PC-9 (cell line): ENCODE measurements around the gene BMP3.

ENCODE experiments used
- EZH2 ChIP-seq: fragments of 200-600 bp; sonication (generic); IDR thresholded peaks from 2 replicates; pipeline ENCODE4 v1.8.0; 2017; ENCODE audit warnings: antibody characterized with exemption, low read depth
- TF ChIP-seq, protein P1 (sequence below): fragments of 200-600 bp; sonication (generic); conservative IDR thresholded peaks from 2 replicates; pipeline ENCODE4 v1.6.1; 2017; ENCODE audit warnings: mixed run types, antibody characterized with exemption, mild to moderate bottlenecking, moderate library complexity

DNA sequence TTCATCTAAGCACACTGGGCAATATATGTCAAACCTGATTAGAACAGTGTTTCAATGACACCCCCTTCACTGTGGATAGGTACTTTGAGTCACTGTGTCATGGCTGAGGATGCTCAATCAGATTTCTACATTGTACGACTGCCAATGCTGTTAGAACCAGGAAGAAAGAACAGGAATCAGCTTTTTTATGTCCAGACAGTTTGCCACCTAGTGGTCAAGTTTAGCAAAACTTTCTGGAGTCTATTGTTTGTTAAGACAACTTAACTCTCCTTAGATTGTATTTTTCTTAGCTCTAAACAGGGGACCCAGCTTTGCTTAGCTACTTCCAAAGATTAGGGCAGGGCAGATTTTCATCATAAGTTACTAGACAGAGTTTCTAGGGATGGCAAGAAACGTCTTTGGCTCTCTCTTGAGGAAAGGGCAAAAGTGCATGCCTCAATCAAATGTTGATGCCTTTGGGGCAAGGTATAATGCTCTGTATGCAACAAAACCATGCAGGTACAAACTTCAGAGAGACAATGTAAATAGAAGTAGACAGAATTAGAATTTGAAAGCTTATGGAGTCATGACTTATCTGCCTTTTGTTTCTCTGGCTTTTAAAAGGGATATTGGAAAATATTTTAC, 40.5 kb upstream of the BMP3 start:
- TF ChIP-seq, protein P1, sequence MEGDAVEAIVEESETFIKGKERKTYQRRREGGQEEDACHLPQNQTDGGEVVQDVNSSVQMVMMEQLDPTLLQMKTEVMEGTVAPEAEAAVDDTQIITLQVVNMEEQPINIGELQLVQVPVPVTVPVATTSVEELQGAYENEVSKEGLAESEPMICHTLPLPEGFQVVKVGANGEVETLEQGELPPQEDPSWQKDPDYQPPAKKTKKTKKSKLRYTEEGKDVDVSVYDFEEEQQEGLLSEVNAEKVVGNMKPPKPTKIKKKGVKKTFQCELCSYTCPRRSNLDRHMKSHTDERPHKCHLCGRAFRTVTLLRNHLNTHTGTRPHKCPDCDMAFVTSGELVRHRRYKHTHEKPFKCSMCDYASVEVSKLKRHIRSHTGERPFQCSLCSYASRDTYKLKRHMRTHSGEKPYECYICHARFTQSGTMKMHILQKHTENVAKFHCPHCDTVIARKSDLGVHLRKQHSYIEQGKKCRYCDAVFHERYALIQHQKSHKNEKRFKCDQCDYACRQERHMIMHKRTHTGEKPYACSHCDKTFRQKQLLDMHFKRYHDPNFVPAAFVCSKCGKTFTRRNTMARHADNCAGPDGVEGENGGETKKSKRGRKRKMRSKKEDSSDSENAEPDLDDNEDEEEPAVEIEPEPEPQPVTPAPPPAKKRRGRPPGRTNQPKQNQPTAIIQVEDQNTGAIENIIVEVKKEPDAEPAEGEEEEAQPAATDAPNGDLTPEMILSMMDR = peak; percentile 76
- TF ChIP-seq EZH2 = no peak
